Amniotic epithelial cell (primary cell): ENCODE data around the gene BET1.

ENCODE experiments used
- DNase-seq: peaks from one replicate; pipeline ENCODE4 v3.0.0-alpha.2; 2010; ENCODE audit warnings: low read depth

The BET1 gene

DNA sequence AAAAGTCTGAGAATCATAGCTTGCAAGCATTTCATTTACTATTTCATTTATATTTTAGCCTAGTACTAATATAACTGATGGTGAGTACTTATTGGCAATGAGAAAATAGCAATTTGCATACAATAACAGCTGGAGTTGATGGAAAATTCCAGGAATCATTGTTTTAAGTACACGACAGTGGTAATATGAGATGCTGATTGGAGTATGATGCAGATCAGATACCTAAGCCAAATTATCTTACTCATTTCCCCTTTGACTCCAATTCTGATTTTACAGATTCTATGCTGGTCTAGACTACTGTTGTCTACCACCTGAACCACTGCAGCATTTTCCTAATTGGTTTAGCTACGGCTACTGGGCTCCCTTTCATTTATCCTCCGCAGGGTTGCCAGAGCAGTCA is 45.9 kb downstream of the BET1 start:
- DNase-seq: no peak

DNA sequence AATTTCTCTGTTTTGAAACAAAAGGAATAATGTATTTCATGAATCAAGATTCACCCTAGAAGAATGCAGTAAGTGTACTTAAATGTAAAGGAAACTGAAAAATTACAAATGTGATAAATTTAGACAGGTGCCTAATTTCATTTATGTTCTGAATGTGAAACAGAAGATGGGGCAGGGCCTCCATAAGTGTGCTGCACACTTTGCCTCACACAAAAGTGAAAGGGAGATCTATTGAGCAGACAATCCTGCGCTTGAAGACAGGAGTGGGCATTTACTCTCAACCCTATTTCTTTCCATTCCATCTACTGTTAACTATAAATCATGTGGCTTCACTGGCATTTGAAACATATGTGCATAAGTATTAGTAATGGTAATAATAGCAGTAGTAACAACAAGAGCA is 46.4 kb downstream of the BET1 start:
- no peak for DNase-seq

- no peak for DNase-seq
Observed at GRCh38 chr7:93955304-93955703, 48.9 kb downstream of the BET1 start.

DNA sequence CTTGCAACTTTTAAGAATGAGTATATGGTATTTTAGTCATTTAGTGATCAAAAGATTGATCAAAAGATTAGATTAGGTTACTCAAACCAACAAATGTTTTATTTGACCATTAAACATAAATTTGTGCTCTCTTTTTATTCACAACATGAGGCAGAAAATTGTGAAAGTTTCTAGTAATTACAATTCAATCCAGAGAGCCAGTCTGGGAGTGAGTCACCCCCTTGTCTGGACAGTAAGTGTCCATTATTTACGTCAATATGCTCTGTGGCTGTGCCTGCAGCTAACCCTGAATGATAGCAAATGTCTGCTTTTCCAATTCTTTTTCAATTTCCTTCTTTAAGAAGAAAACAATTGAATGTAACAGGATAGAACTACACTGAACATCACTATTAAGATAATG is 54.7 kb downstream of the BET1 start:
- DNase-seq: peak; percentile 81

DNA sequence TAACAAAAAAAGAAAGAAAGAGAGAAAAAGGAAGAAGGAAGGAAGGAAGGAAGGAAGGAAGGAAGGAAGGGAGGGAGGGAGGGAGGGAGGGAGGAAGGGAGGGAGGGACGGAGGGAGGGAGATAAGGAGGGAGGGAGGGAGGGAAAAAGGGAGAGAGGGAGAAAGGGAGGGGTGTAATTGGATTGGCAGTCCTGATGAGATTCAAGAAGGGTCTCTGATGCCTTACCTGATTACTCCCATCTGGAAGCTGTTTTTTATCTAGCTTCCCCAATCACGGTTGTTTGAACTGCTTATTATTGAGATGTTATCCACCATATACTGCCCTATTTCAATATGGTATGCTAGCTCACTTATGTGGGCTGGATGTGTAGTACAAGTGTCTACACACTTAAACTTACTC is 55.3 kb downstream of the BET1 start:
- DNase-seq: no peak

- peak; percentile 40 for DNase-seq
Observed at GRCh38 chr7:93948106-93948505, 56.0 kb downstream of the BET1 start.

- peak; percentile 71 for DNase-seq
Observed at GRCh38 chr7:93945756-93946535, 58.2 kb downstream of the BET1 start.

DNA sequence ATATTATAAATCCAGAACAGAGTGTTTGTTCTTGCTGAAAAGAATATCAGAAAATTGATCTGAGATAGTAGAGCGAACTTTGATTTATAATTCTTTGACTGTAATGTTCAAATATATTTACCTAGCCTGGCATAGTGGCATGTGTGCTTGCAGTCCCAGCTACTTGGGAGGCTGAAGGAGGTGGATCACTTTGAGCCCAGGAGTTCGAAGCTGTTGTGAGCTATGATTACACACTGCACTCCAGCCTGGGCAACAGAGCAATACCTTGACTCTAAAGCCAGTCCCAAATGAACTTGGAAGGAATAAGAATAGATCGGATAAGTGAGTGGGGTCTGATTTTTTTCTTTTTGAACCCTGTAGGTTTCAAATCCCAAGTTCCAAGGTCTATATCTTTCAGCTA is 59.1 kb downstream of the BET1 start:
- no peak for DNase-seq

GRCh38 chr7:93944673-93945072 is 59.5 kb downstream of the BET1 start:
- peak; percentile 36 for DNase-seq

DNA sequence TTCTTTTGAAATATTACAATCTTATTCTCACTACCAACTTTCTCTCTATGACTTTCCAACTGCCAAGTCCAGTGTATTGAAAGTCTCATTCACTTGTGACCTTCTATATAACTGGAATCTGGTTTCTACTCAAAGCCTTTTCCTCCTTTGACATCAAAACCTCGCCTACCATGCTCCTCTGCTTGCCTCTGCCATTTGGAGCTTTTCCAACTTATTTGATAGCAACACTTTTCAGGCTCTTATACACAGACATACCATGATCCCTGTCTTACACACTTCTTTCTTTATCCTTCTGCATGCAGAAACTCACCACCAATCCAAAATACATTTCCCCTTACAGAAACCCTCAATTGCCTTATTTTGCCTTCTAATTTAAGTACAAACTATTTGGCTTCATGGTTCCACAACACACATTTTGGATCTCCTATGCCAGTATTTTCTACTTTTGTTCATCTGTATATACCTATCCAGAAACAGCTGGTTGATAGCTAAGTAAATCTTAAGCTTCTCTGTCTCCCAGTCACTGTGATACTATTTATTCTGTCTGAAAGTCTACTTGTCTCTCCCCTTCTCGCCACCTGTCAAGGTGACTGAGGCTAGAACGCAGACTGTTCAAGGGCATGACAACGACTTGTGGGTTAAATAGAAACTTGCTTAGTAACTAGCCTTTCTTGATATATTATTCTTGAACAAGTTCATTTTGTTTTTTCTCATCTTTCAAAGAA is 60.2 kb downstream of the BET1 start:
- DNase-seq: no peak
